D721Med (cell line): ENCODE measurements around the gene TMEM178B.

Experiments
- DNase-seq: peaks from one replicate; pipeline ENCODE4 v3.0.0; 2011; ENCODE audit warnings: low spot score; ENCODE audit not compliant: insufficient read length
- FAIRE-seq: peaks from 2 replicates; lab custom pipeline; 2011; peaks lifted over from hg19 to GRCh38; lab: Jason Lieb, UNC
- CTCF ChIP-seq: IDR thresholded peaks from 2 replicates; pipeline ENCODE4 v1.5.1; 2012; ENCODE audit warnings: mild to moderate bottlenecking, control low read depth; ENCODE audit not compliant: insufficient read depth; ENCODE audit errors: missing control alignments

Gene TMEM178B

DNA sequence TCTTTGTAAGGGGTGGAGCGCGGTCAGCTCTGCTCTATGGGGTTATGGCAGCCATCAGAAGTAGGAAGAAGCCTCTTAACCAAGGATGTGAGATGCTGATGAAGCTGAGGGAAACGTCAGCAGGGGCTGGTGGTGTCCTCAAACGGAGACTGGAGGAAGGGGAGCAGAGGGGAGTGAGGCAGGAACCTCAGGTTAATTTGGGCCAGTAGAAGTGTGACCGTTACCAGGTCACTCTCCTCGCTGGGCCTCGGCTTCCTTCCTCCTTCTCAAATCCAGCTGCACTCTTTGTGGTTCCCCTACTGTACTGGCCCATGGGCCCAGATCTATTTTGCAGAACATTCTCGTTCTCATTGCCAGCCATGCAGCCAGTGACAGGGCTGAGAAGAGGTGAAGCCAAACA, 169.5 kb downstream of the TMEM178B start:
- FAIRE-seq: no peak
- TF ChIP-seq CTCF: no peak
- no peak for DNase-seq

DNA sequence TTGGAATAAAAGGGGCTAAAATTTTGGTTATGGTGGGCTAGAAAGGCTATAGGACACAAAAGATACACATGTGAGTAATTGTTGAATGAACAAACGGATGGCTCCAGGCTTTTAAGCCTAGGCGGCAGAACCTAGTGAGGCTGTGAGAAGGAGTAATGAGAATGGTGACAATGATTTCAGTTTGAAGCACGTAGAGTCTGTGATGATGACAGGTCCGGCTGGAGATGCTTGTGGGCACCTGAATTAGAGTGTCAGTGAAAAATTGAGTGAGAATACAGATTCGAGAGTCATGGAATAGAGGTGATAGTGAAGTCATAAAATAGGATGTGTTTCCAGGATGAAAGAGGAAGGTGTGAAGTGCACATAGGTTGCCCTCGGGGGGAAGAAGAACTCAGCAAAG, 170.6 kb downstream of the TMEM178B start:
- DNase-seq: no peak
- no peak for TF ChIP-seq CTCF
- no peak for FAIRE-seq

GRCh38 chr7:141246426-141246825, 172.6 kb downstream of the TMEM178B start:
- FAIRE-seq (no peak), DNase-seq (no peak)
- TF ChIP-seq CTCF: no peak

GRCh38 chr7:141251180-141251579, 177.3 kb downstream of the TMEM178B start:
- FAIRE-seq: no peak
- TF ChIP-seq CTCF: no peak
- no peak for DNase-seq

- TF ChIP-seq CTCF: no peak
- FAIRE-seq: no peak
- DNase-seq: no peak
Measured at GRCh38 chr7:141251957-141252356, 178.1 kb downstream of the TMEM178B start.

GRCh38 chr7:141257597-141257996, 183.7 kb downstream of the TMEM178B start:
- FAIRE-seq (no peak), DNase-seq (no peak)
- no peak for TF ChIP-seq CTCF

GRCh38 chr7:141258559-141258958, 184.7 kb downstream of the TMEM178B start:
- FAIRE-seq (no peak), DNase-seq (no peak)
- TF ChIP-seq CTCF: no peak
